Measurements from ENCODE around the gene USP11. TPM values are rescaled to one million over a fixed set of nuclear protein-coding genes. Genes with fewer than 3 reads are reported as not detected.
A peak's percentile ranks its signal among the peaks of the same experiment; 100 is the strongest.

The USP11 gene
- total and polyA plus RNA-seq, 2 of the 4 experiments (the other 2 are of a cell fraction): 33.5 to 59.7 TPM

GRCh38 chrX:47202316-47202715 is 30.5 kb upstream of the USP11 start:
- H2BK15ac ChIP-seq (ENCODE audit: low read depth, low read length): no peak overlapping the region
- WGBS, 2 experiments (ENCODE audit: extremely low coverage in 2 of 2, insufficient read length in 1 of 2): 98% methylated on average over 10 of the region's 11 CpGs; no CpG with 5 or more reads in 1 of the 2 experiments
- peaks cover 39 to 58% of the 10 kb centered on the region in 2 experiments for H3K79me1 ChIP-seq (ENCODE audit: low read depth in 1 of 2, low read length in 2 of 2)
- H3K4ac ChIP-seq (ENCODE audit: low read depth, low read length): no peak overlapping the region
- no peak overlapping the region for H4K5ac ChIP-seq (ENCODE audit: low read depth, low read length)
- DNase-seq (no peak), ATAC-seq (ENCODE audit: low read depth) (no peak)
- H2BK20ac ChIP-seq (ENCODE audit: low read depth, low read length): no peak overlapping the region
- no peak overlapping the region for H3K27ac ChIP-seq (ENCODE audit: insufficient read depth, low read length)
- H3K4me3 ChIP-seq (ENCODE audit: insufficient read depth, low read depth, low read length): no peak overlapping the region
- H3K9me1 ChIP-seq (ENCODE audit: insufficient read depth, low read length): 0 out of 2 replicates have a peak, but pooled peaks cover 5% of the 10 kb centered on the region
- H4K91ac ChIP-seq (ENCODE audit: insufficient read depth, low read depth, low read length): no peak overlapping the region
- dilution Hi-C loops (cut with HindIII; ENCODE audit: low sequenced_read_pairs, unreplicated experiment): no loop called here
- no peak overlapping the region for H2AK5ac ChIP-seq (ENCODE audit: low read depth, low read length)
- BruUV-seq (replicated peaks): no TSS peak
- ChIA-PET POLR2A (ENCODE audit: unreplicated experiment) (no interaction called here), CTCF (no interaction called here)
- no peak overlapping the region for H2BK120ac ChIP-seq (ENCODE audit: low read depth, low read length)
- H3K23ac ChIP-seq (ENCODE audit: low read depth, low read length): no peak overlapping the region
- intact Hi-C loops (cut with micrococcal nuclease): no loop called here
- peak overlapping the region; percentile 5 for H2AFZ ChIP-seq (replicated peaks; ENCODE audit: low read length, poor library complexity)
- H4K8ac ChIP-seq (ENCODE audit: low read depth in 2 of 2, low read length in 2 of 2): no peak overlapping the region
- H3K56ac ChIP-seq (ENCODE audit: extremely low read depth, insufficient read depth, low read length): no peak overlapping the region
- peaks cover 68% of the 10 kb centered on the region for H4K20me1 ChIP-seq (ENCODE audit: insufficient read depth, low read length)
- H3K27me3 ChIP-seq (ENCODE audit: control insufficient read depth, insufficient read depth, low read length): no peaks in the 10 kb centered on the region; the same call in 1 of the 2 replicates
- no peak overlapping the region for H2BK5ac ChIP-seq (ENCODE audit: low read depth, low read length, poor library complexity, severe bottlenecking)
- H3K14ac ChIP-seq (replicated peaks; ENCODE audit: low read depth, low read length): no peak overlapping the region
- no peak overlapping the region for H2AK9ac ChIP-seq (replicated peaks; ENCODE audit: low read depth, low read length, poor library complexity)
- H3K36me3 ChIP-seq (ENCODE audit: control insufficient read depth, insufficient read depth, low read length): peaks cover 88% of the 10 kb centered on the region
- TF ChIP-seq MAFK (IDR thresholded peaks at IDR 0.05; ENCODE audit: low read depth, low read length): no peak
- no peak overlapping the region for H3K4me2 ChIP-seq (ENCODE audit: low read depth, low read length)
- H3K4me1 ChIP-seq (ENCODE audit: control insufficient read depth, insufficient read depth, low read length): peaks cover 5% of the 10 kb centered on the region
- no peak overlapping the region for H3K9ac ChIP-seq (ENCODE audit: low read depth, low read length)
- H3K18ac ChIP-seq (ENCODE audit: low read depth, low read length): no peak overlapping the region
- H3K9me3 ChIP-seq (ENCODE audit: control insufficient read depth, insufficient read depth, low read length): no peaks in the 10 kb centered on the region
- in situ Hi-C loops (cut with MboI; ENCODE audit: low sequenced_read_pairs): loop anchor here (25.0 kb wide), 1 partner anchor 435 kb away; the partner anchor contains the start of gene CFP

Measured in IMR-90 (cell line).